Panc1 (cell line): Measurements from ENCODE around the gene CKAP2.
"Not testable (repeated sequence)": the region's sequence is repeated elsewhere in the genome, so short reads cannot be mapped to it uniquely, and the experiment has no call there.

Experiments used
- CTCF ChIP-seq: fragments of 450-650 bp; IDR thresholded peaks from 2 replicates; pipeline ENCODE4 v1.5.1; 2017; ENCODE audit warnings: mild to moderate bottlenecking
- POLR2AphosphoS5 ChIP-seq: IDR thresholded peaks from 2 replicates; pipeline ENCODE4 v1.6.1; 2012; ENCODE audit warnings: mild to moderate bottlenecking, low read depth, low read length, moderate library complexity

- TF ChIP-seq CTCF, POLR2AphosphoS5: not testable (repeated sequence)
Measured at GRCh38 chr13:52468487-52468886, 13.2 kb downstream of the CKAP2 start.
